ENCODE measurements around the gene DIAPH2. TPM values are rescaled to one million over a fixed set of nuclear protein-coding genes. Genes with fewer than 3 reads are reported as not detected.

DIAPH2 gene
- total and polyA plus RNA-seq, 9 of the 15 experiments (the other 6 are each of a cell fraction or from before 2014, with no cell fraction given) = 0.01 to 0.18 (median 0.07) TPM; not detected in 1

DNA sequence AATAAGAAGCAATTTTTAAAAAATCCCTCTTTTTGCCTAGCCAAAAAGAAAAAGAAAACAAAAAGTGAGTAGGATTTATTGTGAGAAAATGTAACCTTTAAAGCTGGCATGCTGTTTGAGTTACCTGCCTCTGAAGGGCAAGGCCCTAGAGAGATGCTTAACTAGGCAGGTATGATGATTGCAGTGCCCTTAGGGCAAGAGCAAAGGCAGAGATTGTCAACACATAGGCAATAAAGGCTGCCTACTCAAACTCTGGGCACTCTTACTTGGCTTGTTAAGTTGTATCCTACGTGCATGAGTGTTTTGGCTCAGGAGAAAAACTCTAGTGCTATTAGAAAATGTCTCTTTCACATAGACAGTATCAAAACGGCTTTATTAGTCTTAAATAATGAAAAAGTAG is 505.0 kb downstream of the DIAPH2 start:
- Histone ChIP-seq H2AFZ (ENCODE audit: low read depth, low read length) (no peak overlapping the region), H3K36me3 (ENCODE audit: control insufficient read depth, insufficient read depth, low read length) (no peaks in the 10 kb centered on the region), H4K20me1 (replicated peaks; ENCODE audit: control insufficient read depth, insufficient read depth, low read length) (no peaks in the 10 kb centered on the region), H3K4me1 (replicated peaks in 1 of 2; ENCODE audit: control insufficient read depth in 2 of 2, insufficient read depth in 2 of 2, low read length in 2 of 2) (no peaks in the 10 kb centered on the region), H3K27me3 (ENCODE audit: control insufficient read depth in 2 of 2, insufficient read depth in 2 of 2, low read length in 2 of 2) (no peaks in the 10 kb centered on the region), H3K27ac (ENCODE audit: extremely low read depth, low read depth, low read length) (no peak overlapping the region), H3K9me1 (ENCODE audit: control insufficient read depth, insufficient read depth, low read length) (no peaks in the 10 kb centered on the region), H3K79me2 (ENCODE audit: control insufficient read depth, insufficient read depth, low read length) (no peaks in the 10 kb centered on the region), H3K9me3 (replicated peaks; ENCODE audit: control insufficient read depth, insufficient read depth, low read depth, low read length) (no peaks in the 10 kb centered on the region), H3K4me3 (no peak overlapping the region), H3K4me2 (ENCODE audit: insufficient read depth, low read length) (no peak overlapping the region), H3K9ac (ENCODE audit: insufficient read depth in 1 of 2, low read depth in 2 of 2, low read length in 2 of 2) (no peak overlapping the region)
- in situ Hi-C loops (cut with MboI) (no loop called here), intact Hi-C loops (cut with micrococcal nuclease) (no loop called here)
- no peak for FAIRE-seq
- no peak for DNase-seq (ENCODE audit: extremely low read depth in 1 of 4, low spot score in 3 of 4)
- ChIA-PET POLR2A (no interaction called here), CTCF (ENCODE audit: low intra/inter-chr PET ratio) (no interaction called here)
- WGBS (ENCODE audit: insufficient coverage, low coverage, missing lambda C conversion rate) = 6% methylated on average over 2 of the region's 2 CpGs
- TF ChIP-seq ZNF583 (CRISPR knock-in tag; IDR thresholded peaks at IDR 0.05) = no peak
- no peak for TF ChIP-seq ZNF212 (CRISPR knock-in tag; IDR thresholded peaks at IDR 0.05)
- TF ChIP-seq, protein P1, sequence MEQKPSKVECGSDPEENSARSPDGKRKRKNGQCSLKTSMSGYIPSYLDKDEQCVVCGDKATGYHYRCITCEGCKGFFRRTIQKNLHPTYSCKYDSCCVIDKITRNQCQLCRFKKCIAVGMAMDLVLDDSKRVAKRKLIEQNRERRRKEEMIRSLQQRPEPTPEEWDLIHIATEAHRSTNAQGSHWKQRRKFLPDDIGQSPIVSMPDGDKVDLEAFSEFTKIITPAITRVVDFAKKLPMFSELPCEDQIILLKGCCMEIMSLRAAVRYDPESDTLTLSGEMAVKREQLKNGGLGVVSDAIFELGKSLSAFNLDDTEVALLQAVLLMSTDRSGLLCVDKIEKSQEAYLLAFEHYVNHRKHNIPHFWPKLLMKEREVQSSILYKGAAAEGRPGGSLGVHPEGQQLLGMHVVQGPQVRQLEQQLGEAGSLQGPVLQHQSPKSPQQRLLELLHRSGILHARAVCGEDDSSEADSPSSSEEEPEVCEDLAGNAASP (IDR thresholded peaks at IDR 0.05) = no peak
- TF ChIP-seq E2F3 (CRISPR knock-in tag; IDR thresholded peaks at IDR 0.05) = no peak
- no peak for TF ChIP-seq NCOA4 (IDR thresholded peaks at IDR 0.05; ENCODE audit: partially characterized antibody)
- no peak for TF ChIP-seq BDP1 (IDR thresholded peaks at IDR 0.05; ENCODE audit: insufficient read depth, insufficient read length)
- TF ChIP-seq TGIF2 (CRISPR knock-in tag; IDR thresholded peaks at IDR 0.05) = no peak
- ATAC-seq = no peak
- no TSS peak for BruUV-seq (replicated peaks)
